Measurements from ENCODE around the gene EVI5L. TPM values are rescaled to one million over a fixed set of nuclear protein-coding genes. Genes with fewer than 3 reads are reported as not detected.

EVI5L gene
- polyA plus RNA-seq, 2 donors, result 8.5 to 8.8 TPM

GRCh38 chr19:7914099-7914498 lies 84.1 kb downstream of the EVI5L start:
- Histone ChIP-seq H3K4me3 (ENCODE audit: low read depth in 1 of 2, low read length in 2 of 2) (no peak overlapping the region), H3K4me1 (ENCODE audit: control insufficient read depth in 2 of 2, insufficient read depth in 2 of 2, low read length in 1 of 2) (peaks cover 0 to 21% of the 10 kb centered on the region in 2 donors), H3K36me3 (ENCODE audit: control insufficient read depth in 2 of 2, insufficient read depth in 2 of 2, low read length in 1 of 2) (peaks cover 12 to 32% of the 10 kb centered on the region in 2 donors), H3K9me3 (ENCODE audit: control insufficient read depth in 2 of 2, insufficient read depth in 1 of 2, low read depth in 1 of 2, low read length in 1 of 2) (peaks cover 0 to 5% of the 10 kb centered on the region in 2 donors), H3K27me3 (ENCODE audit: control insufficient read depth in 1 of 2, insufficient read depth in 2 of 2, low read length in 2 of 2) (peaks cover 0 to 13% of the 10 kb centered on the region in 2 donors), H3K27ac (ENCODE audit: low read depth in 2 of 2, low read length in 1 of 2) (no peak overlapping the region)
- 59 to 63% methylated on average over 12 of the region's 12 CpGs for WGBS, 2 donors

Other genes with a start within 250 kb of the EVI5L start
- 10 to 100 TPM; 24.3 to 40.9 TPM for gene CAMSAP3, start 234.4 kb upstream of the EVI5L start, polyA plus RNA-seq
- 10 to 100 TPM; 26.9 to 28.1 TPM for gene XAB2, start 200.7 kb upstream of the EVI5L start, polyA plus RNA-seq
- gene PET100, start 200.4 kb upstream of the EVI5L start, polyA plus RNA-seq, result 100 to 1,000 TPM in 1 of 2 donors, 10 to 100 TPM in 1; 81.3 to 234 TPM
- gene PCP2, start 196.5 kb upstream of the EVI5L start, polyA plus RNA-seq, result 1 to 10 TPM in 1 of 2 donors, under 1 TPM in 1; 0.58 to 1.3 TPM
- gene STXBP2, start 193.1 kb upstream of the EVI5L start, polyA plus RNA-seq, result 10 to 100 TPM; 73.2 to 88.7 TPM
- gene RETN, start 161.2 kb upstream of the EVI5L start, polyA plus RNA-seq, result 1 to 10 TPM in 1 of 2 donors, under 1 TPM in 1; 0.65 to 2.1 TPM
- under 1 TPM; 0.09 to 0.53 TPM for gene MCEMP1, start 153.1 kb upstream of the EVI5L start, polyA plus RNA-seq
- gene TRAPPC5, start 149.4 kb upstream of the EVI5L start, polyA plus RNA-seq, result 100 to 1,000 TPM; 133 to 137 TPM
- under 1 TPM in 1 of 2 donors, not detected in 1; 0.02 TPM for gene FCER2, start 128.1 kb upstream of the EVI5L start, polyA plus RNA-seq
- under 1 TPM in 1 of 2 donors, not detected in 1; 0.27 TPM for gene CLEC4G, start 98.1 kb upstream of the EVI5L start, polyA plus RNA-seq
- under 1 TPM; 0.22 to 0.27 TPM for gene CD209, start 82.7 kb upstream of the EVI5L start, polyA plus RNA-seq
- under 1 TPM in 1 of 2 donors, not detected in 1; 0.04 TPM for gene CLEC4M, start 67.0 kb upstream of the EVI5L start, polyA plus RNA-seq
- under 1 TPM; 0.14 to 0.16 TPM for gene PRR36, start 44.2 kb downstream of the EVI5L start, polyA plus RNA-seq
- 1 to 10 TPM; 3.3 to 4.7 TPM for gene LRRC8E, start 58.3 kb downstream of the EVI5L start, polyA plus RNA-seq
- gene MAP2K7, start 73.7 kb downstream of the EVI5L start, polyA plus RNA-seq, result 10 to 100 TPM; 12.8 to 35.1 TPM
- under 1 TPM in 1 of 2 donors, not detected in 1; 0.08 TPM for gene TGFBR3L, start 84.6 kb downstream of the EVI5L start, polyA plus RNA-seq
- 10 to 100 TPM in 1 of 2 donors, 1 to 10 TPM in 1; 5.6 to 11.3 TPM for gene SNAPC2, start 90.1 kb downstream of the EVI5L start, polyA plus RNA-seq
- 1 to 10 TPM; 1.4 to 3.0 TPM for gene CTXN1, start 95.9 kb downstream of the EVI5L start, polyA plus RNA-seq
- gene TIMM44, start 113.4 kb downstream of the EVI5L start, polyA plus RNA-seq, result 10 to 100 TPM; 42.1 to 53.4 TPM
- gene ELAVL1, start 175.4 kb downstream of the EVI5L start, polyA plus RNA-seq, result 10 to 100 TPM in 1 of 2 donors, 1 to 10 TPM in 1; 6.5 to 25.8 TPM
- under 1 TPM in 1 of 2 donors, not detected in 1; 0.14 TPM for gene CCL25, start 222.5 kb downstream of the EVI5L start, polyA plus RNA-seq